GM19035 (cell line): ENCODE results near the gene PITPNC1.
"Not testable (repeated sequence)": the region's sequence is repeated elsewhere in the genome, so short reads cannot be mapped to it uniquely, and the experiment has no call there.

Experiments
- ATAC-seq: cut with Tn5 transposase; IDR thresholded peaks from one replicate; pipeline ENCODE4 v1.9.1; 2021; ENCODE audit not compliant: unreplicated experiment

The PITPNC1 gene

DNA sequence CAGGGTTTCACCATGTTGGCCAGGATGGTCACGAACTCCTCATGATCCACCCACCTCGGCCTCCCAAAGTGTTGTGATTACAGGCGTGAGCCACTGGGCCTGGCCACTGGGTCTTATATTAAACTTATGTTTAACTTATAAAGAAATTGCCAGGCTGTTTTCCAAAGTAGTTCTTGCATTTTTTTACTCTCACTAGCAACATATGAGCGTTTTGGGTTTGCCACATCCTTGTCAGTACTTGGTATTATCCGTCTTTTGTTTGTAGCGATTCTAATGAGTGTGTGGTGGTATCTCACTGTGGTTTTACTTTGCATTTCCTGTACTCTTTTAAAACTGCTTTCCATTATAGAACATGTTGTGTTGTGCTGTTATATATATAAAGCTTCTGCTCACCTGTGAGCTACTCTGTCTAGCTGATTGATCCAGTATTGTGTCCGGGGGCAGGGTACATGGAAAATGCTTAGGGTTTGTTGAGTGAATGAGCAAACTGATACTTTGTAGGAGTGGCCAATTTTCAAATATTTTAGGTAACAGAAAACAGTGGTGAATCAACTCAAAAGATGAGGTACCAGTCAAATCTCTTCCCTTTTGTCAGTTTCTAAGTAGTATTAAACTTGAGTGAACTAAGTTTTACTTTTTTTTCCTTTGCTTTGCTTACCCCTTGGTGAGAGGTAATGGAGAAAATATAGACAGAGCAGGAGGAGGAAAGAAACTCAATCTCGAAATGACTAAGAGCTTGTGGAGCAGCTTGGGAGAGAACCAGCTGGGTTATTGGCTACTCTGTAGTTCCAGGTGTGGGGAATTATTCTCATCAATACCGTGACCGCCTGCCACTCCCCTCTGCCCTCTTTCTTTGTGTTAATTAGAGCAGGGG lies 75.8 kb downstream of the PITPNC1 start:
- peak; percentile 70 for ATAC-seq

DNA sequence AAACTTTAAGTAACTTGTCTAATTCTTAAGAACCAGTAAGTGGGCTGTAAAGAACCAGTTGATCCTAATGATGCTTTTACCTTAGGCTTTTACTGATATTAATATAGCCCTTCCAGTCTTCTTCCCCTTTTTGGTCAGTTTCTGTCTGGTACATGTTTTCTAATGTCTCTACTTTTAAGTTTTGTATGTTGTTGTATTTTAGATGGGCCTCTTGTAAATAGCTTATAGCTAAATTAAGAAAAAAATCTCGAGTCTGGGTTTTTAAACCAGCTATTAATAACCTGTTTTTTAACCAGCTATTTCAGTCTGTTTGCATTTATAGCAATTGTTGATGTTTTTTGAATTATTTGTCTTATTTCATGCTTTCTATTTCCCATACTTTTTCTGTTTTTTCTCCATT lies 79.0 kb downstream of the PITPNC1 start:
- no peak for ATAC-seq

DNA sequence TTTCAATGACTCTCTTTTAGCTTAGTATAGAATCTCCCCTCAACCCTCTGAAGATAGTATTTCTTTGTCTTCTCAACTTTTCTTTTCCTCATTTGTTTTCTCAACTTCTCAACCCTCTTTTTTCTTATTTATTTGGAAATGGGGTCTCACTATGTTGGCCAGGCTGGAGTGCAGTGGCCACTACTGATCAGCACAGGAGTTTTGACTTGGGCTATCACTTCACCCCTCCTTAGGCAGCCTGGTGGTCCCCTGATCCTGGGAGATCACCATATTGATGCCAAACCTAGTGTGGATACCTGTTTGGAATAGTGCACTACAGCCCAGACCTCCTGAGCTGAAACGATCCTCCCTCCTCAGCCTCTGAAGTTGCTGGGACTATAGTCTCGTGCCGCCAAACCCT lies 79.8 kb downstream of the PITPNC1 start:
- no peak for ATAC-seq

- ATAC-seq: no peak
Measured at GRCh38 chr17:67458203-67458602, 81.1 kb downstream of the PITPNC1 start.

DNA sequence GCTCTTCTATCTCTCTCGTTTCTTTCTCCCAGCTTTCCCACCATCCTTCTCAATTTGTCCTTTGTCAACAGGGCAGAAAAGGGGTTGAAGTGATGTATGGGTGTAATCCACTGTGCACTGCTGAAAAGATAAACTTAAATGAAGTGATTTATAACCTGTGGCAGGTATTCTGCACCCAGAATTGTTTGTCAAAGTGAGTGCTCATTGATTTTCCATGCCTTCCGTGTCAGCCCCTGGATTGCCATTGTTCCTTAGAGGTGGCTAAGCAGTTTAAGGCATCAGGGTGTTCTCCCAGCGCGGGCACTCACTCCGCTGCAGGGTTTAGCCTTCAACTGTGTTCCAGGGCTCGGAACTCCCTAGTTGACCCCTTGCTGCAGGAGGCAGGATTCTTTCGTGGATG lies 82.9 kb downstream of the PITPNC1 start:
- no peak for ATAC-seq

- no peak for ATAC-seq
Measured at GRCh38 chr17:67461228-67461780, 84.2 kb downstream of the PITPNC1 start.

DNA sequence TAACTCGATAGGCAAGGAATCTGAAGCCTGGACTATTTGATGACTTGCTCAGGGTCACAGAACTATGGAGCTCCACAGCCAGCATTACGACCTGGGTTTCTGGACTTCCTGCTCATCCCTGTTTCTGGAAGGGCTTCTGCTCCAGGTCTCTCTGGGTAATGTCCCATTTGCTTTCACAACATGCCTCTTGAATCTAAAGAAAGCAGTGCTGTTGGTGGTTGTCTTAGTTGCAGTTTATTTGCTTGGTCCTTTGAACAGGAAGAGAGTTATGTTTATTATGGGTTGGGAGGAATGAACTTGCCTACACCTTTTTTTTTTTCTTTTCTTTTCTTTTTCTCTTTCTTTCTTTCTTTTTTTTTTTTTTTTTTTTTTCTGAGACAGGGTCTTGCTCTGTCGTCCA lies 84.8 kb downstream of the PITPNC1 start:
- ATAC-seq: no peak

GRCh38 chr17:67466251-67466796 lies 89.2 kb downstream of the PITPNC1 start:
- no peak for ATAC-seq

DNA sequence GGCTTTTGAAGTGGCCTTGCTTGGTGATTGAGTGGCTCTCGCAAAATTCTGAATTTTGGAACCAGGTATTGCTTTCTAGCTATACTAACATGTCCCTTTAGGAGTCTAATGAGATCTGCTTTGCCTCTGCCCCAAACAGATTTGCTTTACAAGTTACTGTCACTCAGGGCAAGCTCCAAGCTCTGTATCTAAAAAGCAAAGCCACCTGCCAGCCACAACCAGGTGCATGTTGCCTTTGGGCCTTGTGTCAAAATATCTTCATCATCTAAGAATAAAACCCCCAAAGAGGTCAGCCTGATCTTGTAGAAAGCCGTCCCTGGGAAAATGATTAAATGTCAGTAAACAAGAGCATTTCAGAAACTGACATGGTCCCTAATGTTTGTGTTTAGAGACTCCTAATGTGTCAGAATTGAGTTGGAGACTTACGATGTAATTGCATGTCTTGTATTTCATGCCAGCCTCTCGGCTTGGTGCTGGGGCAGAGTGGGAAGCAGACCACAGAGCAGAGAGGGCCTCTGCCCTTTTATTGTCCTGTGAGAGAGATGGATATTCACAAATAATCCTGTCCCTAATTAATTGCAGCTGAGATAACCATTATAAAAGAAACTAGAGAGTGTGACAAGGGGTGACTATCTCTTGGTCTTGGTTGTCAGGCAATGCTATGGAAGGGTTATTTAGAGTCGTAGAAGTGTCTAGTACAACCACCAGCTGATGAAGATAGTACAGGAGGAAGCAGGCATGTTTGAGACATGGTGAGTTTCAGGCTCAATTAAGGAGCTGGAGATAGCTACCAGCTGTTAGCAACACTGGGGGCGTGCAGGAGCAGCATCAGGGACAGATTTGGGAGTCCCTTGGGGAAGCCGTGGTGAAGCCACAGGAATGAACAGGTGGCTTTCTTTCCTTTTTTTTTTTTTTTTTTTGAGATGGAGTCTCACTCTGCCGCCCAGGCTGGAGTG lies 90.7 kb downstream of the PITPNC1 start:
- ATAC-seq: no peak

- no peak for ATAC-seq
Measured at GRCh38 chr17:67469208-67469980, 92.3 kb downstream of the PITPNC1 start.

DNA sequence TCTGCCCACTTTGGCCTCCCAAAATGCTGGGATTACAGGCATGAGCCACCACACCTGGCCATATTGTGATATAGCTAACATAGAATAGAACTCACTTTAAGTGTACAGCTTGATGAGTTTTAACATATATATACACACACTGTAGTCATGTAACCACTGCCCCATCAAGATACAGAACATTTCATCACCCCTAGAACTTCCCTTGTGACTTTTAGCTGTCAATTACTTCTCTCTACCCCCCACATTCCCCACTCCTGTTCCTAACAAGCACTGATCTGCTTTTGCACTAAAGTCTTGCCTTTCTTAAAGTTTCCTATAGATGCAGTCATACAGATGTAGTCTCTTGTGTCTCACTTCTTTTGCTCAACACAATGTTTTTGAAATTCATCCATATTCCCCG lies 93.1 kb downstream of the PITPNC1 start:
- ATAC-seq: no peak

DNA sequence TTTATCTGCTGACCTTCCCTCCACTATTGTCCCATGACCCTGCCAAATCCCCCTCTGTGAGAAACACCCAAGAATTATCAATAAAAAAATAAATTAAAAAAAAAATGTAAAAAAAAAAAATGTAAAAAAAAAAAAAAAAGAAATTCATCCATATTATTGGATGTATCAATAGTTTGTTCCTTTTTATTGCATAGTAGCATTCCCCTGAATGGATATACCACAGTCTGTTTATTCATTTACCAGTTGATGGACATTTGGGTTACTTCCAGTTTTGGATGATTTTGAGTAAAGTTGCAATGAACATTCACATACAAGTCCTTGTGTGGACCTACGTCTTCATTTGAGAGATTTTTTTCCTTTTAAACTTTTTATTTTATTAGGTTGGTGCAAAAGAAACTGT lies 94.0 kb downstream of the PITPNC1 start:
- ATAC-seq: no peak

DNA sequence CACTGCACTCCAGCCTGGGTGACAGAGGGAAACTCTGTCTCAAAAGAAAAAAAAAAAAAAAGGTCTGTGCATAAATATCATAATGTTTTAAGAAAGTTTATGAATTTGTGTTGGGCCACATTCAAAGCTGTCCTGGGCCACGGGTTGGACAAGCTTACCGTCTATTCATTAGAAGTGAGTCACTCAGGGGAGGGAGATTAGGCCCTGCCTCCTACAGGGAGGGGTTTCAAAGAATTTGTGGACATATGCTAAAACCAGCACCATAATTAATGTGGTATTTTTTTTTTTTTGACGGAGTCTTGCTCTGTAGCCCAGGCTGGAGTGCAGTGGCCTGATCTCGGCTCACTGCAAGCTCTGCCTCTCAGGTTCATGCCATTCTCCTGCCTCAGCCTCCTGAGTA lies 95.5 kb downstream of the PITPNC1 start:
- not testable (repeated sequence) for ATAC-seq

- ATAC-seq: no peak
Measured at GRCh38 chr17:67474081-67474661, 97.1 kb downstream of the PITPNC1 start.

DNA sequence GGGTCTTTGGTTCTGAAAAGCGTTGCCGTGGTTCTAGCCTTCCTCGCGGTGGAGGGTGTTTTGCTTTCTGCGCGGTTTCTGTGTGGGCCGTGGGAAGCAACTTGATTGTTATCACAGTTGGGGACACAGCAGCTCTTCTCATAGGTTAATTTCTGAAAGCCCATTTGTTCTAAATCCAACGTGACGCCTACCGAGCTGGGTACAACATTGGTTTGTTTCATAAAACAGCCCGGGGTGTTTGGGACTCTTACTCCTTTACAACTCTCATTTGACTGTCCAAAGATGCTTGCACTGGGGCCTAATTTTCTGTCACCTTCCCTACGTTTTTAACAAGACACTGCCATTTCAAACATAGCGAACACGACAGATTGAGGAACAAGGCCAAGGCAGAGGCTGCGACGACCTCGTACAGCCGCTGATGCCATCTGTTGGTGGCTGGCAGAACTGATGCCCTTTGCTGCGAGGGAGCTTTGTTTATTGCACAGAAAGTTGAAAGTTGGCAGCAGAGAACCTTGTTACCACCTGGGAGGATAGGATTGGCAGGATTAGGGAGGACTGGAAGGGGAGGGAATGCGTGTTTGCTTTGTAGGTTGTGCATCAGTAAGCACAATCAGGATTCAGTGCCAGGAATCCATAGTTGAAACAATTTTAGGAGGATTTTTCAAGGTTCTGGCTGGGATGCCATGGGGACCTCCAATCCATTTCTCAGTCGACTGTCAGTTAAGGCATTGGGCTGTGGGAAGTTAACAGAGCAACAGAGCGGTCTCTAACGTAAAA lies 98.3 kb downstream of the PITPNC1 start:
- peak; percentile 62 for ATAC-seq

- ATAC-seq: no peak
Measured at GRCh38 chr17:67476787-67477335, 99.8 kb downstream of the PITPNC1 start.

GRCh38 chr17:67477687-67478086 lies 100.6 kb downstream of the PITPNC1 start:
- no peak for ATAC-seq

- no peak for ATAC-seq
Measured at GRCh38 chr17:67478401-67479041, 101.4 kb downstream of the PITPNC1 start.

GRCh38 chr17:67479148-67479547 lies 102.1 kb downstream of the PITPNC1 start:
- ATAC-seq: no peak
